Spinal cord (tissue), 10 donors: Measurements from ENCODE around the gene DYNLL1. TPM values are rescaled to one million over a fixed set of nuclear protein-coding genes. Genes with fewer than 3 reads are reported as not detected.
A peak's percentile ranks its signal among the peaks of the same experiment; 100 is the strongest.

Experiments
- DNase-seq, 6 donors: peaks; one replicate each; pipeline versions ENCODE4 v3.0.0 to v3.0.0-alpha.2; 2013 to 2015; ENCODE audit warnings: low spot score in 6 of 6, low read depth in 4 of 6
- H3K27ac ChIP-seq: one replicate; pipeline ENCODE4 v1.5.1; 2013; ENCODE audit warnings: low read depth, low read length, control low read depth
- H3K27me3 ChIP-seq: one replicate; pipeline ENCODE4 v1.6.1; 2013; ENCODE audit warnings: low read length; ENCODE audit not compliant: control insufficient read depth, insufficient read depth
- H3K36me3 ChIP-seq: one replicate; pipeline ENCODE4 v1.6.1; 2013; ENCODE audit warnings: low read length; ENCODE audit not compliant: control insufficient read depth, insufficient read depth
- H3K4me1 ChIP-seq: one replicate; pipeline ENCODE4 v1.6.1; 2013; ENCODE audit warnings: low read length; ENCODE audit not compliant: control insufficient read depth, insufficient read depth
- H3K4me3 ChIP-seq: one replicate; pipeline ENCODE4 v1.5.1; 2013; ENCODE audit warnings: low read depth, low read length, control low read depth
- H3K9me3 ChIP-seq: one replicate; pipeline ENCODE4 v1.6.1; 2013; ENCODE audit warnings: low read length; ENCODE audit not compliant: control insufficient read depth, insufficient read depth
- WGBS: methylation state at CpG from one replicate; pipeline ENCODE4 v1.1.5; 2013; ENCODE audit warnings: missing lambda C conversion rate; ENCODE audit not compliant: insufficient coverage; 5-methylcytosine and 5-hydroxymethylcytosine counted together
- polyA plus RNA-seq, 2 donors: library from polyadenylated mRNA; unstranded; fragments of 120-200 nt; gene quantifications; one replicate each; pipeline ENCODE4 v1.2.1, GENCODE V29; 2013; ENCODE audit not compliant: insufficient read length in 2 of 2
- total RNA-seq, 2 donors: library from RNA; depleted of rRNA in 1 of 2; stranded (reverse); fragments of 120-200 nt in 1 of 2; fragments of >200 nt in 1 of 2; gene quantifications; one replicate each; pipeline versions ENCODE4 v1.2.3 to v1.2.4, GENCODE V29; 2013 to 2014
- donor health status: healthy.

The DYNLL1 gene
- total and polyA plus RNA-seq, 4 donors = 357 to 871 (median 590) TPM

DNA sequence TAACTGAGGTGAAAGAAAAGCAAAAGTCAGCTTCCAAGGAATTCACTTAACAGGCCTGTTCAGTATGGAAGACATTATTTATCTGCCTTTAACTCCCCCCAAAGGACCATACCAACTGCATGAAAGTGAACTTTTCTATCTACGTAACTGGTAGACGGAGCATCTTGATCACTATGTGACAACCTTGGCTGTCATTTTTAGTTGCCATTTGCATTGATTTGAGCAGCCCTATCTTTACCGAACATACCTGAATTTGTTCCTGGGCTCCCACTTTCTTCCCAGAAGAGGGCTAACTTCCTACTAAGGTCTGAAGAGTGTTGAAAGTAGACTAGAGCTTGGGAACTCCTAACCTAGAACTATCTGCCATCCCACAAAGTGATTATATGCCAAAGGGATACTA is 35.8 kb upstream of the DYNLL1 start:
- 94% methylated on average over 2 of the region's 3 CpGs for WGBS
- Histone ChIP-seq H3K9me3 (no peaks in the 10 kb centered on the region), H3K4me1 (no peaks in the 10 kb centered on the region), H3K27me3 (no peaks in the 10 kb centered on the region), H3K36me3 (peaks cover 78% of the 10 kb centered on the region), H3K27ac (no peak overlapping the region), H3K4me3 (no peak overlapping the region)
- no peak for DNase-seq

DNA sequence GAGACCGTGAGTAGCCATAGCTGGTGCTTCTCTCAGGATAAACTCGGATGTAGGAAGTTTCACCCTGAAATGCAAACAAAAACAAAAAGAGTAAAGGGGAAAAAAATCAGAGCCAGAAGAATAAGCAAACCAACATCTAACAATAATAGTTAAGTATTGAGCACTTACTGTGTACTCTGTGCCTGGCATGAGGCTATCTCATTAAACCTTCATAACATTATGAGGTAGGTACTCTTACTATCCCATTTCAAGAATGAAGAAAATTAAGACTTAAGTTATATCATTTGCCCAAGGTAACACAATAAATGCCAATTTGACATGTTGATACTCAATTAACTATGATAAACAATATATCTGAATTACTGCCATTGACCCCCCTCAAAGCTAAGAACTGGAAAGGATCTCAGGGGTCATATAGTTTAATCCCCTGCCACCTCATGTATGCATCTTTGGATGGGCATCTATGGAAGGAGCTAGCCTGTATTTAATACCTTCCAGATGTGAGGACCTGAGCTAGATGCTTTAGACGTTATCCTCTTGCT is 33.7 kb upstream of the DYNLL1 start:
- no peaks in the 10 kb centered on the region for H3K9me3 ChIP-seq
- H3K4me1 ChIP-seq = peaks cover 10% of the 10 kb centered on the region
- no peak overlapping the region for H3K4me3 ChIP-seq
- H3K27ac ChIP-seq = no peak overlapping the region
- DNase-seq = no peak
- 89% methylated on average over 1 of the region's 3 CpGs for WGBS
- no peaks in the 10 kb centered on the region for H3K27me3 ChIP-seq
- H3K36me3 ChIP-seq = peaks cover 78% of the 10 kb centered on the region

DNA sequence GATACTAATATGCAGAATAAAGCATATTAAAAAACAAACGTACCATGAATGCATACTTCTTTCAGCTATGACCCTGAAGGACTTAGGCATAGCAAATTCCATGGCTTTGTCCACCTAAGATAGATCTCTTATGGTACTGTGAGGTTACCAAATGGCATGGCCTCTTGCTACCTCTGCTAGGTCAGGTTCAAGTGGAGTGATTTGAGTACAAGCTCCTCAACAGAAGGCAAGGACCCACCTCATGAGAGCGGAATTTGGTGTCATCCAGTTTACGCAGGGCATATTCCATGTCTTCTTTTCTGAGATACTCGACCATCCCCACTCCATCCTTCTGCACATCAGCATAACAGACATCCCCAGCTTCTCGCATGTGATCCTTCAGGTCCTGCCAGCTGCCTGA is 32.2 kb upstream of the DYNLL1 start:
- Histone ChIP-seq H3K4me3 (no peak overlapping the region), H3K9me3 (no peaks in the 10 kb centered on the region), H3K27ac (no peak overlapping the region), H3K27me3 (no peaks in the 10 kb centered on the region), H3K4me1 (peaks cover 23% of the 10 kb centered on the region), H3K36me3 (peaks cover 69% of the 10 kb centered on the region)
- WGBS = 89% methylated on average over 5 of the region's 5 CpGs
- DNase-seq = no peak

DNA sequence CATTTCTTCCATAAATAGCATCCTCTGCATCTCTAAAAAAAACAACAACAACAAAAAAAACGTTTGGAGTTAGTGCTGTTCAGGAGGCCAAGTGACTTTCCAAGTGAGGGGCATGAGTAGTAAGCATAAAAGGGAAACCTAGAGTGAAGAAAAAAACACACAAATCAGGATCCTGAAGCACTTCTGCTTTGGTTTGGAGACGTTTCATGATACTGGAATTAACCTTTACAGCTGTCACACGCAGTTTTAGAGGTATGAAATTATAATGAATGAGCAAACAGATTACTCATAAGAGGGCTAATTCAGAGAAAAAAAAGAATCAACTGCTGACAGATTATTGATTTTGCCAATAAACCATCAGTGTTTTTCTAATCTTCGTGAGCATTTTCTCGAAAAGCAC is 30.2 kb upstream of the DYNLL1 start:
- Histone ChIP-seq H3K27ac (no peak overlapping the region), H3K27me3 (no peaks in the 10 kb centered on the region), H3K4me1 (peaks cover 31% of the 10 kb centered on the region), H3K9me3 (no peaks in the 10 kb centered on the region), H3K4me3 (no peak overlapping the region), H3K36me3 (peaks cover 52% of the 10 kb centered on the region)
- DNase-seq = no peak
- no CpG with 5 or more reads among the region's 5 CpGs for WGBS

DNA sequence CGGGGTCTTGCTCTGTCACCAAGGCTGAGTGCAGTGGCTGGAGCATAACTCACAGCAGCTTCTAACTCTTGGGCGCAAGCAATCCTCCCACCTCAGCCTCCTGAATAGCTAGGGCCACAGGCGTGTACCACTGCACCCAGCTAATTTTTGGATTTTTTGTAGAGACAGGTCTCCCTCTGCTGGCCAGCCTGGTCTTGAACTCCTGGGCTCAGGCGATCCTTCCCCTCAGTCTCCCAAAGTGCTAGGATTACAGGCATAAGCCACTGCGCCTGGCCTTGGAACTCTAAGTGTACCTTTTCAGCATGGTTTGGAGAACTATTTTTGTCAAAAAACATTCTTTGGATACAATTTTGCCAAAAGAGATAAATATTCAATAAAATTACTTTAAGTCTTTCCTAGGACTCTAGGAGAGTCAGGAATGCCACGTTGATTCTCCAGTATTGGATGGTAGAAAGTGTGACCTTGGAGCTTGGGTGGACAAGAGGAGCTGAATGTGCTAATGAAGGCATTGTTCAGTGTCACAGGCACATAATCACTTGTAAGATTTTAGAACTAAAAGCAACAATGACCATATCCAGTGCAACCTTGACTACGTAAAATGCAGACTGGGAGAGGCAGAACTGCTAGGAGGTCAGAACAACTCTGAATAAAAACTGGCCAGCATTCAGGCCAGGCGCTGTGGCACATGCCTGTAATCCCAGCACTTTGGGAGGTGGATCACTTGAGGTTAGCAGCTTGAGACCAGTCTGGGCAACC is 29.2 kb upstream of the DYNLL1 start:
- no peak overlapping the region for H3K27ac ChIP-seq
- H3K4me1 ChIP-seq = peaks cover 35% of the 10 kb centered on the region
- peak in 2 of 6 donors; percentile 52 to 71 for DNase-seq
- H3K36me3 ChIP-seq = peaks cover 46% of the 10 kb centered on the region
- H3K9me3 ChIP-seq = no peaks in the 10 kb centered on the region
- no peak overlapping the region for H3K4me3 ChIP-seq
- no peaks in the 10 kb centered on the region for H3K27me3 ChIP-seq
- WGBS = 48% methylated on average over 5 of the region's 8 CpGs

DNA sequence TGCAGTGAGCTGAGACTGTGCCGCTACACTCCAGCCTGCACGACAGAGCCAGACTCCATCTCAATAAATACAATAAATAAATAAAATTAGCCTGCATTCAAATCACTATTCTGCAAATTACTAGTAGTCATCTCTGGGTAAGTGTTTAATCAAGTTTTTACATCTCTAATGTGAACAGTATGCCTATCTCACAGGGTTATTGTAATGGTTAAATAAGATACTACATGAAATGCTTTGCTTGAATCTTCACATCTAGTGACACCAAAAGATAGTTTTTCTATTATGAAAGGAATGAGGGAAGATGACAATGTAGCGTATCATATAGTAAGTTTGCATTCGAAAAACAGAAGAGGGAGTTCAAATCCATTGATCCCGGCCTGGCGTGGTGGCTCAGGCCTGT is 28.5 kb upstream of the DYNLL1 start:
- Histone ChIP-seq H3K27me3 (no peaks in the 10 kb centered on the region), H3K4me1 (peaks cover 35% of the 10 kb centered on the region), H3K4me3 (no peak overlapping the region), H3K27ac (no peak overlapping the region), H3K9me3 (no peaks in the 10 kb centered on the region), H3K36me3 (peaks cover 43% of the 10 kb centered on the region)
- no peak for DNase-seq
- WGBS = 92% methylated on average over 2 of the region's 6 CpGs

DNA sequence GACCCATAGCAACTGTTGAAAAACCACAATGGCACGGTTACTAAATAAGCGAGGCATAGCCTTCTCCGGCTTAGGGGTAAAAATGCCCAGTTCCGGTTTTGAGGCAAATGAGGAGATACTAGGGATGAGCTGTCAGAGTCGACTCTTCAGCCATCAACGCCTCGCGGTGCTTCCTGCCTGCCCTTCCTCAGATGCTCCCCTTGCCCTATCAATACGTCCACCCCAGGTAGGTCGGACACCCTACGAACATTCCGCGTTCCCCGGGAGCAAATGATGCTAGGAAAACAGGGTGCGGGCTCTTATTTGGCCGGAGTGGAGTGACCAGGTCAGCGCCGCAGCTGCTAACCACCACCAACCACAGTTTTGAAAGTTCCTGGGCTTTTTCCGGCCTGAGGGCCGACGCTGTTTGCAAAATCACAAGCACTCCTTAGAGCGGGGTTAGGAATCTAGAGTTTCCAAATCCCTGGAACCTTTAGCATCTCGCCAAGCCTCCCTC is 27.5 kb upstream of the DYNLL1 start:
- H3K9me3 ChIP-seq = no peaks in the 10 kb centered on the region
- H3K27me3 ChIP-seq = no peaks in the 10 kb centered on the region
- DNase-seq = no peak
- H3K4me1 ChIP-seq = peaks cover 35% of the 10 kb centered on the region
- peak overlapping the region; percentile 92 for H3K27ac ChIP-seq
- H3K4me3 ChIP-seq = peak overlapping the region; percentile 76
- 1% methylated on average over 20 of the region's 23 CpGs for whole genome bisulfite sequencing
- peaks cover 34% of the 10 kb centered on the region for H3K36me3 ChIP-seq

DNA sequence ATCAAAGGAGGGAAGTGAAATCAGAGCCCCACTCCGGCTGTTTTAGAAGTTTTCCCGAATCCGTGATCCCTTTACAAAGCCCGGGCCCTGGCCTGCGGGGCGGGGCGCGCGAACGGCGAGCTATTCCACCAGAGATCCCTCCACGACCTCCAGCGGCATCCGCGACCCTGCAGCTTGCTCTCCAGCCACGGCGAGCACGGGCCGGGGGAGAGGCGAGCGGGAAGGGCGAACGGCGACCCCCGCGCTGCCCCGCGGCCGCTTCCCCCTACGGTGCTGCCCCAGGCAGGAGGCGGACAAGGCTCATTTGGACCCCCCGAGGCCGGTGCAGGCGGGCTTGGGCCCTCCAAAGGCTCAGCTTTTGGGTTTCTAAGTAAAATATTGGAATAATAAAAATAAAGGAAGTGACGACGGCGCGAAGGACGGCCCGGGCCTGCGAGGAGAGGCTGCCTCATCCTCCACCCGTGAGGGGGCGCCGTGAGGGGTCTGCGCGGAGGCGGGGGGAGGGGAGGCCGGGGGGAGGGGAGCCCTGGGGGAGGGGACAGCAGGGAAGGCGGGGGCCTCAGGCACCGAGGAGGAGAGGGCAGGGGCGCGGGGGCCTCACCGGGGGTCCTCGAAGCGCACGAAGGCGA is 27.0 kb upstream of the DYNLL1 start:
- Histone ChIP-seq H3K4me1 (peaks cover 35% of the 10 kb centered on the region), H3K27me3 (no peaks in the 10 kb centered on the region), H3K9me3 (no peaks in the 10 kb centered on the region), H3K4me3 (peak overlapping the region; percentile 76), H3K36me3 (peaks cover 28% of the 10 kb centered on the region), H3K27ac (peak overlapping the region; percentile 92)
- WGBS = under 1% methylated on average over 37 of the region's 57 CpGs
- DNase-seq = peak in 2 of 6 donors; percentile 82 to 86

DNA sequence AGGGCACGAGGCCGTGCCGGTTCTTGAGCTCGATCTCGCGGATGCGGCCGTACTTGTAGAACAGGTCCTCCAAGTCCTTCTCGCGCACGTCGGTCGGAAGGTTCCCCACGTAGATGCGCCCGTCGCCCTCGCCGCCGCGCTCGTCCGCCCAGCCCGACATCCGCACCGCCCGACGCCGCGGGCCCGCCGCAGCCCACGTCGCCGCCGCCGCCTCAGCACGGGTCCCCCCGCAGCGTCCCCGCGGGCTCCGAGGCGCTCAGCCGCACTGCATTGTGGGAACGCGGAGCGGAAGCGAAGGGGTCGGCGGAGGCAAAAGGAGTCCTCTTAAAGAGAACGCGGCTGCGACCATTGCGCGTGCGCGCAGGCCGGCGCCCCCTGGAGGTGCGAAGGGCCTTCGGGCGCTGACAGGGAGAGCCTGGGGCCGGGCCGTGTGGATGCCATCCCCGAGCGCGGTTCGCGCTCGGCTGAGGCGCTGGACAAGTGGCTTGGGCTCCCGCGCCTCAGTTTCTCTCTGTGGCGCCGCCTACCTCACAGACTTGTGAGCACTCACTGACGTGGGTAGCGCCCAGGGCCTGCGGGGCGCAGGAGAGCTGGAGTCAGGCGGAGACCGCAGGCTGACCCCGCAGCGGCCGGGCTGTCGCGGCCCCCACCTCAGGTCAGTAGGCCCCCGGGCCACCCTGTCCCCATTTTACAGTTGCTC is 26.3 kb upstream of the DYNLL1 start, which contains the start of gene SRSF9:
SRSF9 (minus strand) TSS at position 299 of the 700 bp plus-strand sequence; CDS start at position 160, 139 bp downstream.
- under 1% methylated on average over 88 of the region's 88 CpGs for WGBS

More for the DNA sequence above, 26.3 kb upstream of the DYNLL1 start, which contains the start of gene SRSF9:
- H3K27ac ChIP-seq = peak within 1 kb of the TSS; percentile 92
- H3K36me3 ChIP-seq = peaks cover 22% of the 10 kb centered on the region
- H3K27me3 ChIP-seq = no peaks in the 10 kb centered on the region
- H3K4me3 ChIP-seq = peak within 1 kb of the TSS; percentile 76
- DNase-seq = peak; percentile 89 to 99 (median 96)
- peaks cover 35% of the 10 kb centered on the region for H3K4me1 ChIP-seq
- no peaks in the 10 kb centered on the region for H3K9me3 ChIP-seq
